Stimulated activated effector memory CD8-positive, alpha-beta T cell treated with anti-CD3 and anti-CD28 coated beads, Interleukin-12 subunit alpha, Interleukin-12 subunit beta, amount 100 ng/mL, for 72 hours (primary cell): Measurements from ENCODE around the gene USP7.

Source experiments
- ATAC-seq: fragments of 150-1000 bp; cut with Tn5 transposase; 2 replicates; pipeline ENCODE4 v1.10.0; 2021
- DNase-seq, 2 donors: peaks; one replicate each; pipeline ENCODE4 v3.0.0; 2021 to 2022; ENCODE audit warnings: low spot score in 2 of 2
- H3K27ac Mint-ChIP-seq: one replicate; pipeline ENCODE4 v1.8.0; 2022; ENCODE audit warnings: mild to moderate bottlenecking, mixed read lengths
- H3K36me3 Mint-ChIP-seq: one replicate; pipeline ENCODE4 v1.8.0; 2022; ENCODE audit warnings: mild to moderate bottlenecking, mixed read lengths
- H3K4me1 Mint-ChIP-seq: one replicate; pipeline ENCODE4 v1.8.0; 2022; ENCODE audit warnings: mixed read lengths
- H3K4me3 Mint-ChIP-seq: one replicate; pipeline ENCODE4 v1.8.0; 2022; ENCODE audit warnings: mild to moderate bottlenecking, mixed read lengths
- H3K9me3 Mint-ChIP-seq: one replicate; pipeline ENCODE4 v1.8.0; 2022; ENCODE audit warnings: mixed read lengths

USP7 gene

GRCh38 chr16:8962393-8963009, 1.2 kb downstream of the USP7 start:
- H3K36me3 Mint-ChIP-seq, result peaks cover 42% of the 10 kb centered on the region
- ATAC-seq (no peak), DNase-seq (peak in 1 of 2 donors; percentile 66)
- peak overlapping the region; percentile 97 for H3K27ac Mint-ChIP-seq
- peak overlapping the region; percentile 98 for H3K4me3 Mint-ChIP-seq
- H3K9me3 Mint-ChIP-seq, result no peaks in the 10 kb centered on the region
- peaks cover 50% of the 10 kb centered on the region for H3K4me1 Mint-ChIP-seq

- peaks cover 42% of the 10 kb centered on the region for H3K36me3 Mint-ChIP-seq
- peaks cover 56% of the 10 kb centered on the region for H3K4me1 Mint-ChIP-seq
- DNase-seq, result peak in 1 of 2 donors; percentile 55
- ATAC-seq, result no peak
- peak overlapping the region; percentile 98 for H3K4me3 Mint-ChIP-seq
- peak overlapping the region; percentile 97 for H3K27ac Mint-ChIP-seq
- H3K9me3 Mint-ChIP-seq, result no peaks in the 10 kb centered on the region
These were observed 1.8 kb downstream of the USP7 start for GRCh38 chr16:8961811-8962390.

GRCh38 chr16:8960788-8961109, 3.0 kb downstream of the USP7 start:
- Mint-ChIP-seq H3K4me3 (peak overlapping the region; percentile 98), H3K36me3 (peaks cover 42% of the 10 kb centered on the region), H3K9me3 (no peaks in the 10 kb centered on the region), H3K27ac (peak overlapping the region; percentile 97), H3K4me1 (peaks cover 68% of the 10 kb centered on the region)
- ATAC-seq, result no peak
- no peak for DNase-seq

- Mint-ChIP-seq H3K4me1 (peaks cover 72% of the 10 kb centered on the region), H3K27ac (peak overlapping the region; percentile 97), H3K36me3 (peaks cover 42% of the 10 kb centered on the region), H3K4me3 (peak overlapping the region; percentile 98), H3K9me3 (no peaks in the 10 kb centered on the region)
- ATAC-seq (peak; percentile 56), DNase-seq (peak in 1 of 2 donors; percentile 66)
These were observed 3.6 kb downstream of the USP7 start for GRCh38 chr16:8959921-8960787.

GRCh38 chr16:8958344-8959167, 5.2 kb downstream of the USP7 start:
- H3K36me3 Mint-ChIP-seq, result peaks cover 42% of the 10 kb centered on the region
- H3K4me1 Mint-ChIP-seq, result peaks cover 77% of the 10 kb centered on the region
- peak overlapping the region; percentile 98 for H3K4me3 Mint-ChIP-seq
- no peaks in the 10 kb centered on the region for H3K9me3 Mint-ChIP-seq
- peak overlapping the region; percentile 97 for H3K27ac Mint-ChIP-seq
- peak in 1 of 2 donors; percentile 61 for DNase-seq
- ATAC-seq, result peak; percentile 49

GRCh38 chr16:8957509-8958157, 6.1 kb downstream of the USP7 start:
- H3K27ac Mint-ChIP-seq, result peak overlapping the region; percentile 97
- peaks cover 47% of the 10 kb centered on the region for H3K36me3 Mint-ChIP-seq
- H3K9me3 Mint-ChIP-seq, result no peaks in the 10 kb centered on the region
- ATAC-seq (no peak), DNase-seq (no peak)
- H3K4me3 Mint-ChIP-seq, result peak overlapping the region; percentile 98
- peaks cover 86% of the 10 kb centered on the region for H3K4me1 Mint-ChIP-seq

- Mint-ChIP-seq H3K4me1 (peaks cover 87% of the 10 kb centered on the region), H3K9me3 (no peaks in the 10 kb centered on the region), H3K27ac (peak overlapping the region; percentile 97), H3K4me3 (peak overlapping the region; percentile 98), H3K36me3 (peaks cover 44% of the 10 kb centered on the region)
- DNase-seq, result no peak
- ATAC-seq, result no peak
These were observed 6.7 kb downstream of the USP7 start for GRCh38 chr16:8957063-8957397.

- Mint-ChIP-seq H3K36me3 (peaks cover 38% of the 10 kb centered on the region), H3K4me1 (peaks cover 87% of the 10 kb centered on the region), H3K9me3 (no peaks in the 10 kb centered on the region), H3K27ac (peak overlapping the region; percentile 97), H3K4me3 (peak overlapping the region; percentile 98)
- no peak for DNase-seq
- ATAC-seq, result no peak
These were observed 7.2 kb downstream of the USP7 start for GRCh38 chr16:8956265-8957062.

GRCh38 chr16:8955828-8956227, 7.9 kb downstream of the USP7 start:
- Mint-ChIP-seq H3K4me3 (peak overlapping the region; percentile 98), H3K36me3 (peaks cover 32% of the 10 kb centered on the region), H3K4me1 (peaks cover 87% of the 10 kb centered on the region), H3K9me3 (no peaks in the 10 kb centered on the region), H3K27ac (no peak overlapping the region)
- DNase-seq (no peak), ATAC-seq (no peak)

- peak overlapping the region; percentile 36 for H3K4me3 Mint-ChIP-seq
- peak overlapping the region; percentile 78 for H3K27ac Mint-ChIP-seq
- no peak for ATAC-seq
- no peak for DNase-seq
- H3K9me3 Mint-ChIP-seq, result no peaks in the 10 kb centered on the region
- peaks cover 13% of the 10 kb centered on the region for H3K36me3 Mint-ChIP-seq
- H3K4me1 Mint-ChIP-seq, result peaks cover 83% of the 10 kb centered on the region
These were observed 10.6 kb downstream of the USP7 start for GRCh38 chr16:8953064-8953463.

- DNase-seq, result no peak
- peak overlapping the region; percentile 37 for H3K4me3 Mint-ChIP-seq
- H3K36me3 Mint-ChIP-seq, result peaks cover 12% of the 10 kb centered on the region
- no peaks in the 10 kb centered on the region for H3K9me3 Mint-ChIP-seq
- ATAC-seq, result no peak
- peak overlapping the region; percentile 78 for H3K27ac Mint-ChIP-seq
- peaks cover 83% of the 10 kb centered on the region for H3K4me1 Mint-ChIP-seq
These were observed 11.4 kb downstream of the USP7 start for GRCh38 chr16:8952281-8952751.

GRCh38 chr16:8951447-8952280, 12.0 kb downstream of the USP7 start:
- Mint-ChIP-seq H3K4me1 (peaks cover 79% of the 10 kb centered on the region), H3K27ac (no peak overlapping the region), H3K9me3 (no peaks in the 10 kb centered on the region), H3K36me3 (peaks cover 14% of the 10 kb centered on the region), H3K4me3 (peak overlapping the region; percentile 37)
- DNase-seq (no peak), ATAC-seq (peak; percentile 74)

GRCh38 chr16:8950580-8951077, 13.1 kb downstream of the USP7 start:
- Mint-ChIP-seq H3K4me3 (peak overlapping the region; percentile 25), H3K4me1 (peaks cover 79% of the 10 kb centered on the region), H3K36me3 (peaks cover 14% of the 10 kb centered on the region), H3K27ac (no peak overlapping the region), H3K9me3 (no peaks in the 10 kb centered on the region)
- no peak for ATAC-seq
- DNase-seq, result no peak
